ENCODE measurements around the gene NDUFA13.

Gene NDUFA13

DNA sequence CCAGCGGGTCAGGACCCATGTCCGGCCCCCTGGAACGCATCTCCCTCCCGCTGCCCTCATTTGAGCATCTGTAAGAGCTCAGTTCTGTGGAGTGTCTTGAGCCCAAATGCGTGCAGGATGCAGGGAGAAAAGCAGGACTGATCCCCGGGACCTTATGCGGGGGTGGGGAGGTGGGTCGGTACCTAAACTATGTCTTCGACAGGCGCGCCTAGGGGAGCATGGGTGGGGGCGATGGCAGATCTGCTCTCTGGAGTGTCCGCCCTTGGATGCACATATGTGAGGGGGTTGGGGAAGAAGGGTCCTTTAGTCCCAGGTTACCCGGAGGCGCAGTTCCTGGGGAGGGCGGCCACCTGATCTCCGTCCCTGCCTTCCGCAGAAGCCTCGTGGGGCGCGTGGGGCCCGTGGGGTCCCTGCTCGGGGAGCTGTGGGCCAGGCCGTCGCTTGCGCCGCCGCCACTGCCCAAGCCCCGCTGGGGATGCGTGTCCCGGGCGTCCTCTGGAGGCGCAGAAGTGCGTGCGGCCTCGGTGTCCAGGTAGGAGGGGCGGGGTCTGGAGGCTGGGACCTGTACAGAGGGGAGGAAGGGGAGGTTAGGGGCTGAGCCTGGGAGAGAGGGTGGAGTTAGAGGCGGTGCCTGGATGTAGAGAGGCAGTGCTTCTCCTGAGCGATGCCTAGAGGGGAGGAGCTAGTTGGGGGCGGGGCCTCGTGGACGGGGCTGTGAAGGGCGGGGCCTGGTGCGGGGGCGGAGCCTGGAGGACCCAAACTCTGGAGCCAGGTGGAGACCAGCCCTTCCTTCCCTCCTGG lies 24.9 kb downstream of the NDUFA13 start:
- intact Hi-C loops (cut with DNase I): no loop called here
- DNase-seq: peak in 31 of 42 donors; percentile 18 to 75 (median 48)

DNA sequence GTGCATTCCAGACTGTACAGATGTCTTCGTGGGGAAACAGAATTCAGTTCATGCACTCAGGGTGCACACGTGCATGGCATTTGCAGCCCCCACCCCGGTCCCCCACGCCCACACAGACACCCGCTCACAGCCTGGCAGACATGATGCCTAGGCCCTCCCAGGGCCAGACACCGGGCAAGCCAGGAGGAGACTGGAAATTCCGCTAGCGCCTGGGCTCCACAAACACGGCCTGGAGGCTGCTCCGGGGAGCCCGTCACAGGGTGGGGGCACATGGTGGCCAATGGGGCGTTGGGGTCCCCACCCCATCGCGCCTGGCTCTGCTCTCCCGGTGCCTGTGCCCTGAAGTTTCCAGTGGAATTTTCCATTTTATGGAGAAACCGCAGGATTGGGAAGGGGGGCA lies 25.6 kb downstream of the NDUFA13 start:
- no peak for DNase-seq
- intact Hi-C loops (cut with DNase I): no loop called here

DNA sequence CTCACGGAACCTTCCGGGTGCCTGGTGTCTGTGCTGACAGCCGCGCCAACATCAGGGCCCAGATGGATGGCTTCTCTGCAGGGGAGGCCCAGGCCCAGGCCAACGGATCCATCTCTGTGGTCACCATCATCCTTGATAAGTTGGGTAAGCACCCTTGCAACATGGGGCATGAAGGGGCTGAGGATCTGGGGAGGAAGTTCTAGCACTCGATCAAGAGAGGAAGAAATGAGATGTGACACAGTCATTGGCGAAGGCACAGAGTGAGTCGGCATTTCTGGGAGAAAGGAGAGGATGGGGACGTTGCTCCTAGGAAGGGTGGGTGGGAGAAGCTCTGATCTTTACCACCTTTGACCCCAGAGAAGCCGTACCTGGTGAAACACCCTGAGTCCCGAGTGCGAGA lies 26.5 kb downstream of the NDUFA13 start:
- intact Hi-C loops (cut with DNase I): no loop called here
- DNase-seq: no peak

DNA sequence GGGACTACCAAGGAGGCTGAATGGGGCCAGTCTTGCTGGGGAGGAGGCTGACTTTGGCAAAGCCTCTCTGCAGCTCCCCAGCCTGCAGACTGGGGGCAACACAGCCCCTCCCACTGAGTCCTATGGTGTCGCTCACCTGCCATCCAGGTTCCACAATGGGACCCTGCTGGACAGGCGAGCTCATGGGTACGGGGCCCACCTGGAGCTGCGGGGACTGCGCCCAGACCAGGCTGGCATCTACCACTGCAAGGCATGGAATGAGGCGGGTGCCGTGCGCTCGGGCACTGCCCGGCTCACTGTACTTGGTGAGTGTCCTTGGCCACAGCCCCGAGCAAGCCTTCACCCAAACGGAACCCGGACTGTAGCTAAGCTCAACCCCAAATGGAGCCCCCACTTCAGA lies 27.1 kb downstream of the NDUFA13 start:
- intact Hi-C loops (cut with DNase I): no loop called here
- no peak for DNase-seq

GRCh38 chr19:19543640-19544039 lies 27.6 kb downstream of the NDUFA13 start:
- no peak for DNase-seq

DNA sequence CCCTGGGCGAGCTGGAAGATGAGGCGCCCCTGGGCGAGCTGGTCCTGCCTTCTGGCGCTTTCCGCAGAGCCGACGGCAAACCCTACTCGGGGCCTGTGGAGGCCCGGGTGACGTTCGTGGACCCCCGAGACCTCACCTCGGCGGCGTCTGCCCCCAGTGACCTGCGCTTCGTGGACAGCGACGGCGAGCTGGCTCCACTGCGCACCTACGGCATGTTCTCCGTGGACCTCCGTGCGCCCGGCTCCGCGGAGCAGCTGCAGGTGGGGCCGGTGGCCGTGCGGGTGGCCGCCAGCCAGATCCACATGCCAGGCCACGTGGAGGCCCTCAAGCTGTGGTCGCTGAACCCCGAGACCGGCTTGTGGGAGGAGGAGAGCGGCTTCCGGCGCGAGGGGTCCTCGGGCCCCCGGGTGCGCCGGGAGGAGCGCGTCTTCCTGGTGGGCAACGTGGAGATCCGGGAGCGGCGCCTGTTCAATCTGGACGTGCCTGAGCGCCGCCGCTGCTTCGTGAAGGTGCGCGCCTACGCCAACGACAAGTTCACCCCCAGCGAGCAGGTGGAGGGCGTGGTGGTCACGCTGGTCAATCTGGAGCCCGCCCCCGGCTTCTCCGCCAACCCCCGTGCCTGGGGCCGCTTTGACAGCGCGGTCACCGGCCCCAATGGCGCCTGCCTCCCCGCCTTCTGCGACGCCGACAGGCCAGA lies 28.4 kb downstream of the NDUFA13 start:
- no peak for DNase-seq
- intact Hi-C loops (cut with DNase I): no loop called here

More at GRCh38 chr19:19543640-19544039, 27.6 kb downstream of the NDUFA13 start:
- intact Hi-C loops (cut with DNase I): no loop called here

DNA sequence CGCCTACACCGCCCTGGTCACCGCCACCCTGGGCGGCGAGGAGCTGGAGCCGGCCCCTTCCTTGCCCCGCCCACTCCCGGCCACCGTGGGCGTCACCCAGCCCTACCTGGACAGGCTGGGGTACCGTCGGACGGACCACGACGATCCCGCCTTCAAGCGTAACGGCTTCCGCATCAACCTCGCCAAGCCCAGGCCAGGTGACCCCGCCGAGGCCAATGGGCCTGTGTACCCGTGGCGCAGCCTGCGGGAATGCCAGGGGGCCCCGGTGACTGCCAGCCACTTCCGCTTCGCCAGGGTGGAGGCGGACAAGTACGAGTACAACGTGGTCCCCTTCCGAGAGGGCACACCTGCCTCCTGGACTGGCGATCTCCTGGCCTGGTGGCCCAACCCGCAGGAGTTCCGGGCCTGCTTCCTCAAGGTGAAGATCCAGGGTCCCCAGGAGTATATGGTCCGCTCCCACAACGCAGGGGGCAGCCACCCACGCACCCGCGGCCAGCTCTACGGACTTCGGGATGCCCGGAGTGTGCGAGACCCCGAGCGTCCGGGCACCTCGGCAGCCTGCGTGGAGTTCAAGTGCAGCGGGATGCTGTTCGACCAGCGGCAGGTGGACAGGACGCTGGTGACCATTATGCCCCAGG lies 29.0 kb downstream of the NDUFA13 start:
- intact Hi-C loops (cut with DNase I): no loop called here
- no peak for DNase-seq

DNA sequence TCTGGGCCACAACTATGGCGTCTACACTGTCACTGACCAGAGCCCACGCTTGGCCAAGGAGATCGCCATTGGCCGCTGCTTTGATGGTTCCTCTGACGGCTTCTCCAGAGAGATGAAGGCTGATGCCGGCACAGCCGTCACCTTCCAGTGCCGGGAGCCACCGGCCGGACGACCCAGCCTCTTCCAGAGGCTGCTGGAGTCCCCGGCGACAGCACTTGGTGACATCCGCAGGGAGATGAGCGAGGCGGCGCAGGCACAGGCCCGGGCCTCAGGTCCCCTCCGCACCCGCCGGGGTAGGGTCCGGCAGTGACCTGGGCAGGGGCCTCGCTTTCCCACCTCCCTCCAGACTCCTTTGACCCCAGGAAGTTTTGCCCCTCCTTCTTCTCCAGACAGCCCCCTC lies 29.7 kb downstream of the NDUFA13 start:
- intact Hi-C loops (cut with DNase I): no loop called here

GRCh38 chr19:19546751-19547162 lies 30.7 kb downstream of the NDUFA13 start:
- intact Hi-C loops (cut with DNase I): no loop called here
- DNase-seq: no peak

More for the DNA sequence above, 29.7 kb downstream of the NDUFA13 start:
- no peak for DNase-seq

DNA sequence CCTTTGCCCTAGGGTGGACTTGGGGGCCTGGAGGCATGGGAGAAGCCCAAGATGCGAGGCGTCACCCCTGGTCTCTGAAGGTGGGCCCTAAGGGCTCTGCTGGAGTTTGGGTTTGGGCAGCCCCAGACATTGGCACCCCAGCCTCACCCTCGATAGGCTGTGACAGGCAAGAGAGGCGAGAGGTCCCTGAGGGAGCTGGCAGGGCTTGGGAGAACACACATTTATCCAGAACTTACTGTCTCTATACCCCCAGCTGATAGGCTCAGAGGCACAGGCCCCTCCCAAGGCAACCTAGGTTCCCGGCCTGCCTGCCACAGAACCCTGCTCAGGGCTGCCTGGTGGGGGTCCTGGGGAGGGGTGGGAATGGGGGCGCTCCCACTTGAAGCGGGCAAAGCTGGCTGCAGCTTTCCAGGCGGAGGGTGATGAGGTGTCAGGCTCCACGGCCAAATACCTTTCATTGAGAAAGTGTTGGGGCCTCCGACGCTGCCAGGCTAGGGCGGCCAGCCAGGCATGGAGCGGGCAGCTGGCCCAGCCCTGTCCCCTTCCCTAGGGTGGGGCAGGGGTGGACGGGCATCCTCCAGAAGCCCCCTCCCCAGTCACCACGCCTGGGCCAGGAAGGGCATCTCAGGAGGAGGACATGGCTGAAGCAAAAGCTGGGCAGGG lies 31.8 kb downstream of the NDUFA13 start:
- no peak for DNase-seq
- intact Hi-C loops (cut with DNase I): no loop called here

DNA sequence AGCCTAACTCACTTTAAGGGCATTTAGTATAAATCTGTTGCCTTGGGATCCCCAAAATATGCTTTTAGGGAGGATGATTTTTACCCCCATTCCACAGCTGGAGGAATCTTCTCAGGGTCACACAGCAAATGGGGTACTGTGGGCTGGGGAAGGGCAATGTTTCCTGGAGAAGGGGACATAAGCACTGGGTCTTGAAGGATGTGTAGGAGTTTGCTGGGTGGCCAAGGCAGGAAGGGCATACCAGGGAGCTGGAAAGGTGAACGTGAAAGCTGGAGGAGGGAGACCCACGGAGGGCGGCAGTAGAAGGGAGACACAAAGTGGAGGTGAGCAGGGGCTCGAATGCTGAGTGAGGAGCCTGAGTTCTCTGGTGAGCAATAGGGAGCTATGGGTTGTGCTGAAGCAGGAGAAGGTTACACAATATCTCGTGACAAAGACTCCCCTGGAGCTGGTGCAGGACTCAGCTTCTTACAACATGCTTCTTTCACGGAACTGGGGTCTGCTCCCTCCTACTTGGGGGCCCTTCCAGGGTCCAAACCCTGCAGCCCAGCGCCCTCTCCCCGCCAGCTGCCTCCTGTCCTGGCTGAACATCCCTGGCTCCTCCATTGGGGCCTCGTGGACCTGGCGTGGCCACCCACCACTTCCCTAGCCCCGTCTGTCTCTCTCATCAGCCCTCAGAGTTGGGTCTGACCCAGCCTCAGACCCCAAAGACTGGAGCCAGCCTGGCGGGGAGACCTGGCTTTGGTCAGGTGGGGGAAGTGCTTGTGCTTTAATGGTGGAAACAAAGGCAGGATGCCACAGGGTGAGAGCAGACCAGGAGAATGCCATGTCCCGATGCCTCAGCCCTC lies 33.1 kb downstream of the NDUFA13 start:
- DNase-seq: no peak
- intact Hi-C loops (cut with DNase I): no loop called here

GRCh38 chr19:19549804-19550464 lies 33.9 kb downstream of the NDUFA13 start:
- no peak for DNase-seq
- intact Hi-C loops (cut with DNase I): no loop called here

GRCh38 chr19:19550485-19550929 lies 34.5 kb downstream of the NDUFA13 start:
- DNase-seq: no peak

DNA sequence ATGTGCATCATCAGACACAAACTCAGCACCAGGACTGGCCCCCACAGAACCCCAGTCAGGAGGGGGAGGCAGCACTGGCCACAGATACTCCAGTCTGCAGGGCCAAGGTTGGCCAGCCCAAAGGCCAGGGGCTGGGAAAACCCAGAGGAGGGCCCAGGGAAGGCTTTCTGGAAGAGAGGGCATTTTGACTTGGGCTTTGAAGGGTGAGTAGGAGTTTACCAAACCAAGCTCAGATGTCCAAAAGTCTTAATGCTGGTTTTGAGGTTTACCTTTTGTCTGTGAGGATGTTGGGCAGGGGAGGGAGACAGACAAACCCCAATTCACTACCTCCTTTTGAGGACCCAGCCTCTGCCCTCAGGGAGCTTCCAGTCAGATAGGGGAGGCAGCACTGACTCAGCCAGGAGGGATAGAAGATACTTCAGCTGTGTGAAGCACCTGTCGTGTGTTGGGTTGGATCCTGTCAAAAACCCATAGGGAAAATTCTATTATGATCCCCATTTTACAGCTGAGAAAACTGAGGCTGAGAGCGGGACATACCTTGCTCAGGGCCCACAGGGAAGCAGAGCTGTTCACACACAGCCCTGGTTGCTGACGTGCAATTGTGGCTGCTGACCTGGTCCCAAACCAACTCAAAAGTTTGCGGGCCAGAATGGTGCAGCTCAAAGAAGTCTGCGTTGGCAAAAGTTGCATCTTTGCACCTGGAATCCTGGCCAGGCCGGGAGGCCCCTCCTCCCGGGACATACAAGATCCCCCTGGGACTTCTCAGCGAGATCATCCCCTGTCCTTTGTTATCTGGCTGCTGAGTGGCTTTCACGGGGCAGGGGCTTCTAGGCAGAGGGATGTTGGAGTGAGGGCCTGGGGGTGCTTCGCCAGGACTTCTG lies 35.2 kb downstream of the NDUFA13 start:
- DNase-seq: no peak
- intact Hi-C loops (cut with DNase I): no loop called here

More at GRCh38 chr19:19550485-19550929, 34.5 kb downstream of the NDUFA13 start:
- intact Hi-C loops (cut with DNase I): no loop called here

DNA sequence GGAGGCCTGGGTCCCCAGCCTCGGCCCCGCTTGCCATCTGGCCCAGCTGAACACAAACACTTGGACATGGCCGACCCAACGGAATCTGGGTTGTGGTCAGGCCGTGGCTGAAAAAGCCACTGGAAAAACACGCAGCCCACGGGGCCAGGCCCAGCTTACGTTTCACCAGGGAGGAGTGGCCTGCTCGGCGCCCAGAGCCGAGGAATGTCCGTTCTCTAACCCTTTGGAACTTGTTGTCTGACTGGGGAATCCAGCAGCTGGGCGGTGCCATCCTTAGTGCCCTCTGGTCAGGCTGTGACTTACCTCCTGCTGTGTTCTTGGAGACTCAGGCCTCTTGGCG lies 35.8 kb downstream of the NDUFA13 start:
- intact Hi-C loops (cut with DNase I): no loop called here
- DNase-seq: no peak

DNA sequence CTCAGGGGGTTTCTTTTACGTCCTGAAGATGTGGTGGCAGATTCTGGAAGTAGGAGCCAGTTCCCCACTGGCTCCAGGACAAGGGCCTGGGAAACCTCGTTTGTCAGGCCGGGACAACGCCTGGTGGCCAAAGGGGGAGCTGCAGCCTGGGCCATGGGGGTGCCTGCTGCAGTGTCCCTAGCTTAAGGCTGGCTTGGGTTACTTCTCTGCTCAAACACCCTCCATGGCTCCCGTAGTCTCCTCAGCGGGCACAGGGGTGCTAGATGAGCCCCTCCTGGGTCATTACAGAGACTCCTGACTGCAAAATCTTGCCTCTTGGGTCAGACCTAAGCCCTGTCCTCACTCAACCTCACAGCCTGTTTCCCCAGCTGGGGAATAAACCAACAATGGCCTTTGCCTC lies 36.8 kb downstream of the NDUFA13 start:
- intact Hi-C loops (cut with DNase I): no loop called here
- peak in 1 of 42 donors; percentile 10 for DNase-seq

GRCh38 chr19:19553670-19554069 lies 37.6 kb downstream of the NDUFA13 start:
- intact Hi-C loops (cut with DNase I): no loop called here
- DNase-seq: no peak
